ENCODE results near the gene RHEB.

GRCh38 chr7:151542606-151543130, 23.0 kb upstream of the RHEB start:
- TF ChIP-seq CTCF (IDR thresholded peaks at IDR 0.05) (no peak), ZFX (IDR thresholded peaks at IDR 0.05; ENCODE audit: borderline replicate concordance) (no peak)
